Stimulated activated CD4-positive, alpha-beta T cell treated with anti-CD3 and anti-CD28 coated beads, Interleukin-1b, Interleukin-23, amount 100 ng/mL, for 48 hours (primary cell): ENCODE measurements around the gene ZBTB11.
A peak's percentile ranks its signal among the peaks of the same experiment; 100 is the strongest.
"Not testable (repeated sequence)": the region's sequence is repeated elsewhere in the genome, so short reads cannot be mapped to it uniquely, and the experiment has no call there.

Experiments used
- DNase-seq: peaks from one replicate; pipeline ENCODE4 v3.0.0-alpha.2; 2020

The ZBTB11 gene

DNA sequence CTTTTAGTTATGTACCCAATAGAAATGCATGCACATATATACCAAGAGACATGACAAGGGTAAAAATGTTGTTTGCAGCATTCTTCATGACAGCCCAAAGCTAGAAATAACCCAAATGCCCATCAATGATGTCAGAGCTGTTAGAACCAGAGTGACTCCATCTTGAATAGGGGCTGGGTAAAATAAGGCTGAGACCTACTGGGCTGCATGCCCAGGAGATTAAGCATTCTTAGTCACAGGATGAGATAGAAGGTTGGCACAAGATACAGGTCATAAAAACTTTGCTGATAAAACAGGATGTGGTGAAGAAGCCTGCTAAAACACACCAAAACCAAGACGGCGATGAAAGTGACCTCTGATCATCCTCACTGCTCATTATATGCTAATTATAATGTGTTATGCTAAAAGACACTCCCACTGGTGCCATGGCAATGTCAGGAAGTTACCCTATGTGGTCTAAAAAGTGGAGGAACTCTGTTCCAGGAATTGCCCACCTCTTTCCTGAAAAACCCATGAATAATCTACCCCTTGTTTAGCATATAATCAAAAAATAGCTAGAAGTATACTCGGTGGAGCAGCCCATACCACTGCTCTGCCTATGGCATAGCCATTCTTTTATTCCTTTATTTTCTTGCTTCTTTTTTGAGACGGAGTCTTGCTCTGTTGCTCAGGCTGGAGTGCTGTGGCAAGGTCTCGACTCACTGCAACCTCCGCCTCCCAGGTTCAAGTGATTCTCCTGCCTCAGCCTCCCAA lies 32.9 kb downstream of the ZBTB11 start:
- peak; percentile 53 for DNase-seq

DNA sequence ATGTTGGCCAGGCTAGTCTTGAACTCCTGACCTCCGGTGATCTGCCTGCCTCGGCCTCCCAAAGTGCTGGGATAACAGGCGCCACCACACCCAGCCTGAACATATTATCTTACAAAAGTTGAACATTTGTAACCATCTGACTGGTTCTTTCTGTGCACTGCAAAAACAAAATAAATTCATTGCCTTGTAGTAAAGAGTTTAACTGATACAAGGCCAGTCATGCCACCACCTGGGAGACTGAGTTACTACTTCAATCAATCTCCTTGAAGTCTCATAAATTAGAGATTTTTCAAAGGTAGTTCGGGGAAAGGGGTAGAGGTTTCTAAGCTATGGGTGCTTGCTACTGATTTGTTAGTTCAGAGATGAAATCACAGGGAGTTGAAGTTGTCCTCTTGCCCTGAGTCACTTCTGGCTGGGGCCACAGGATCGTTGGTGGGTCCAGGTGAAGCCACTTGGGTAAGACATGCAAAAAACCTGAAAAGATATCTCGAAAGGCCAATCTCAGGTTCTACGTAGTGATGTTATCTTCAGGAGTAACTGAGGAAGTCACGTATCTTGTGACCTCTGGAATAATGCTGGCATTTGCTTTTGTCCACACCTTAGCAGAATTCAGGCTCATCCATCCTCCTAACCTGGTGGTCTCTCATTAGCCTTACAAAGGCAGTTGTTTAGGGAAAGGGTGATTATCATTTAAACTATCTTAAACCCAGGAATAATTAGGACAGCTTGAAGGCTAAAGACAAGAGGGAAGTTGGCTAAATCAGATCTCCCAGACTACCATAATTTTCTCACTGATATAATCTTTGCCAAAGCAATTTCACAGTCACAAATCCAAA lies 33.7 kb downstream of the ZBTB11 start:
- no peak for DNase-seq

DNA sequence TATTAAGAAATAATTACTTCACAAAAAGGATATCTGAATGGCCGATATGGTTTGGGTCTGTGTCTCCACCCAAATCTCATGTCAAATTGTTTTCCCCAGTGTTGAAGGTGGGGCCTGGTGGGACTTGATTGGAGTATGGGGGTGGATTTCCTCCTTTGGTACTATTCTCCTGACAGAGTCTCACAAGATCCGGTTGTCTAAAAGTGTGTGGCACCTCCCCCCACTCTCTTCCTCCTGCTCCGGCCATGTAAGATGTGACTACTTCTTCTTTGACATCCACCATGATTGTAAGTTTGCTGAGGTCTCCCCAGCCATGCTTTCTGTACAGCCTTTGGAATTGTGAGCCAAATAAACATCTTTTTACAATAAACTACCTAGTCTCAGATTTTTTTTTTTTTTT lies 34.5 kb downstream of the ZBTB11 start:
- no peak for DNase-seq

DNA sequence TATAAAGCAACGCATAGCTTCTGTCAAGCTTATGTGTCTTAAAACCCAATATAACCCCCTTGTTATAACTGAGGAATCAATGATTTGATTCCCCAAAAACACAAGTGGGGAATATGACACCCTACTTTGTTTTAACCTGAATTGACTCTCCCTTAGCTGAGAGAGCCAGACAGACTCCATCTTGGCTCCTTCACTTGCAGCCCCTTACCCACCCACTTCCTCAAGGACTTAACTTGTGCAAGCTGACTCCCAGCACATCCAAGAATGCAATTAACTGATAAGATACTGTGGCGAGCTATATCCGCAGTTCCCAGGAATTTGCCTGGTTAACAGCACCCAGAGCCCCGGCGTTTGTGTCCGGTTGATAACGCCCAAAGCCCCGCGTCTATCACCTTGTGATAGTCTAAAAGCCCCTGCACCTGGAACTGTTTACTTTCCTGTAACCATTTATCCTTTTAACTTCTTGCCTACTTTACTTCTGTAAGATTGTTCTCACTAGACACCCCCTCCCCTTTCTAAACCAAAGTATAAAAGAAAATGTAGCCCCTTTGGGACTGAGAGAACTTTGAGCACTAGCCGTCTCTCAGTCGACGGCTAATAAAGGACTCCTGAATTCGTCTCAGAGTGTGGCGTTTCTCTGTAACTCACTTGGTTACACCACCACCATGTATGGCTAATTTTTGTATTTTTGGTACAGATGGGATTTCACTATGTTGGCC lies 35.4 kb downstream of the ZBTB11 start:
- not testable (repeated sequence) for DNase-seq

DNA sequence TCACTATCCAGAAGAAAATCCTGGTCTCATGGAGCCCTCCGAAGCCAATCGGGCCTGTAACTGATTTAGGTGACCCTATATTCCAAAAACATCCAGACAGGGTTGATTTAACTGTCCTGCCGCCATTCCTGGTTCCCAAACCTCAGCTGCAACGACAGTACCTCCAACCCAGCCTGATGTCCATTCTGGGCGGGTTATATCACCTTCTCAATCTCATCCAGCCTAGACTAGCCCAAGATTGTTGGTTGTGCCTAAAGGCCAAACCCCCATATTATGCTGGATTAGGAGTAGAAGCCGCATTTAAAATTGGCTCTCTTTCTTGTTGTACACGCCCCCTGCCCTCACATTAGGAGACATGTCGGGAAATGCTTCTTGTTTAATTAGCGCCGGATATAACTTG lies 36.7 kb downstream of the ZBTB11 start:
- DNase-seq: no peak

DNA sequence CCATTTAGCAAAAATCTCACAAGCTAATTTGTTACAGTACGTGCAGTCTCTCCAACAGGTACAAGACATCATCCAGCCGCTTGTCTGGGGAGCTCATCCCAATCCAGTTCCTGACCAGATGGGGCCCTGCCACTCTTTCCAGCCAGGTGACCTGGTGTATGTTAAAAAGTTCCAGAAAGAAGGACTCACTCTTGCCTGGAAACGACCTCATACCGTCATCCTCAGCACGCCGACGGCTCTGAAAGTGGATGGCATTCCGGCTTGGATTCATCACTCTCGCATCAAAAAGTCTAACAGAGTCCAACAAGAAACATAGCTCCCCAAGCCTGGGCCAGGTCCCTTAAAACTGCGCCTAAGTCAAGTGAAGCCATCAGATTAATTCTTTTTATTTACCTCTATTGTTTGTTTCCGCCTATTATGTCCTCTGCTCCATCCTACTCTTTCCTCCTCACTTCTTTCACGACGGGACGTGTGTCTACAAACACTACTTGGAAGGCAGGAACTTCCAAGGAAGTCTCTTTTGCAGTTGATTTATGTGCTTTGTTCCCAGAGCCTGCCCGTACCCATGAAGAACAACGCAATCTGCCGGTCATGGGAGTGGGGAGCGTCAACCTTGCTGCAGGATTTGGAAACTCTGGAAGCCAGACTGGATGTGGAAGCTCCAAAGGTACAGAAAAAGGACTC lies 37.5 kb downstream of the ZBTB11 start:
- DNase-seq: no peak

DNA sequence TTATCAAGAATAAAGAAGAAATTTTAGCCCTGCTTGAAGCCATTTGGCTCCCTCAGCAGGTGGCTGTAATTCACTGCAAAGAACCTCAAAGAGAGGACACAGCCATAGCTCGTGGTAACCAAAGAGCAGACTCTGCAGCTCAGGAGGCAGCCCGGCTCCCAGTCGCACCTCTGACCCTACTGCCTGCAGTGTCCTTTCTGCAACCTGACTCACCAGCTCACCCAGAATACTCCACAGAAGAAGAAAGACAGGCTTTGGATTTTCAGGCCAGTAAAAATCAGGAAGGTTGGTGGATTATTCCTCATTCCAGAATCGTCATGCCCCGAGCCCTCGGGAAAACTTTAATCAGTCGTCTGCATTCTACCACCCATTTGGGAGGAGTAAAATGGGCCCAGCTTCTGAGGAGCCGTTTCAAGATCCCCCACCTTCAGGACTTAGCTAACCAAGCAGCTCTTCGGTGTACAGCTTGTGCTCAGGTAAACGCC lies 38.6 kb downstream of the ZBTB11 start:
- no peak for DNase-seq

DNA sequence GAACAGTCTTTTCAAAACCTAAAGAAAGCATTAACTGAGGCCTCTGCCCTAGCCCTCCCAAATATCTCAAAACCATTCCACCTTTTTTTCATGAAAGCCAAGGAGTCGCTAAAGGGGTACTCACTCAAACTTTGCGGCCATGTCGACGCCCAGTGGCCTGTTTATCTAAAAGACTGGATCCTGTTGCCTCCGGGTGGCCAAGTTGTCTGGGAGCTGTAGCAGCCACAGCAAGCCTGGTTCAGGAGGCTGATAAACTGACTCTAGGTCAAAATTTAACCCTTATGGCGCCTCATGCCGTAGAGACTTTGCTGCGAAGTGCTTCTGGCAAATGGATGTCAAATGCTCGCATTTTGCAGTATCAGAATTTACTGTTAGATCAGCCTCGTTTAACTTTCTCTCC lies 39.5 kb downstream of the ZBTB11 start:
- no peak for DNase-seq

DNA sequence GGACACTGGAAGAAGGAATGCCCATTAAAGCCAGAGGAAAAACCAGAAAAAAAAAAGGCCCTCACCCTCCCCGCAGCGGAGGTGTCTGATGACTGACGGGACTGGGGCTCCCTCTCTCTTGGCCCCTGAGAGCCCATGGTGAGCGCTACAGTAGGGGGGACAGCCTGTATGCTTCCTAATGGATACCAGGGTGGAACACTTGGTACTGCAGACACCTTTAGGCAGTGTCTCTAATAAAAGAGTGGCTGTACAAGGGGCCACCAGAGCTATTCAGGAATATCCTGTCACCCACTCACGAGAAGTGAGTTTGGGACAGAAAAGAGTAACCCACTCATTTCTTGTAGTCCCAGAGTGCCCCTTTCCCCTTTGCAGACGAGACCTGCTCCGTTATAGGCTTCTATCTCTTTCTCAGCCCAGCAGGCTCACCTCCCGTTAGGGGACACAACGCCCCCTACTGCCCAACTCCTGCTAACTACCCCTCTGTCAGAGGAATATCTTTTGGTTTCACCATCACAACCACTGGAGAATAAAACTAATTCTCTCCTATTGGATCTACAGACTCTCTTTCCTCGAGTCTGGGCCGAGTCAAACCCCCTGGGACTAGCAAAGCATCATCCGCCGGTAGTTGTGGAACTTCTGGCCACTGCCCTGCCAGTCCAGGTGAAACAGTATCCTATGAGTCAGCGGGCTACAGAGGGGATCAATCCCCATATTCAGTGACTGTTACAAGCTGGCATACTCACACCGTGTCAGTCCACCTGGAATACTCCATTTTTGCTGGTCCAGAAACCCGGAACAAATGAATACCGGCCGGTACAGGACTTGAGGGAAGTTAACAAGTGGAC lies 40.8 kb downstream of the ZBTB11 start:
- peak; percentile 77 for DNase-seq

DNA sequence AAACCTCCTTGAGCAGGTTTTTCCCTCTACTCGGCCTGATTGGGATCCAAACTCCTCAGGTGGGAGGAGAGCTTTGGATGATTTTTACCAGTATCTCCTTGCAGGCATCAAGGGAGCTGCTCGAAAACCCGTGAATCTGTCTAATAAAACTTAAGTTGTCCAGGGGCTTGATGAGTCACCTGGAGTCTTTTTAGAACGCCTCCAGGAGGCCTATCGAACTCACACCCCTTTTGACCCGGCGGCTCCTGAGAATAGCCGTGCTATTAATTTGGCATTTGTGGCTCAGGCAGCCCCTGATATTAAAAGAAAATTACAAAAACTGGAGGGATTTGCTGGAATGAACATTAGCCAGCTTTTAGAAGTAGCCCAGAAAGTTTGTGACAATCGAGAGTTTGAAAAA lies 41.6 kb downstream of the ZBTB11 start:
- no peak for DNase-seq

DNA sequence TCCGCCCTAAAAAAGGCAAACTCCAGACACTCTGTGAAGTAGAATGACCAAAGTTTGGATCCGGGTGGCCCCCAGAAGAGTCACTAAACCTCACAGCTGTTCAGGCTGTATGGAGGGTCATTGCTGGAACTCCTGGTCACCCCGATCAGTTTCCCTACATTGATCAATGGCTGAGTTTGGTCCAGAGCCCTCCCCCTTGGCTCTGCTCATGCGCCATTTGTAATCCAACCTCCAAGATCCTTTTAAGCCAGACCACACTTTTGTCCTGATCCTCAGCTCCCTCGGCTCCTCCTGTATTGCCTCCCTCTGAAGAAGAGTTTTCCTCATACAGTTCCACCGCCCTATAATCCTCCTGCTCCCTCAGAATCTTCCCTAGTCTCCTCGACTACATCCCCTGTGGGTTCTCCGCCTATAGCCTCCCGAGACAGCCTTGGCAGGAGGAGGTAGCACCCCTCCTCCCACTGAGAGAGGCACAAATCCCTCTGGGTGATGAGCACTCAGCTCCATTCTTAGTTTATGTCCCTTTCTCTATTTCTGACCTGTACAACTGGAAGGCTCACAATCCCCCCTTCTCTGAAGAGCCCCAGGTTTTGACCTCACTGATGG lies 42.2 kb downstream of the ZBTB11 start:
- DNase-seq: no peak

DNA sequence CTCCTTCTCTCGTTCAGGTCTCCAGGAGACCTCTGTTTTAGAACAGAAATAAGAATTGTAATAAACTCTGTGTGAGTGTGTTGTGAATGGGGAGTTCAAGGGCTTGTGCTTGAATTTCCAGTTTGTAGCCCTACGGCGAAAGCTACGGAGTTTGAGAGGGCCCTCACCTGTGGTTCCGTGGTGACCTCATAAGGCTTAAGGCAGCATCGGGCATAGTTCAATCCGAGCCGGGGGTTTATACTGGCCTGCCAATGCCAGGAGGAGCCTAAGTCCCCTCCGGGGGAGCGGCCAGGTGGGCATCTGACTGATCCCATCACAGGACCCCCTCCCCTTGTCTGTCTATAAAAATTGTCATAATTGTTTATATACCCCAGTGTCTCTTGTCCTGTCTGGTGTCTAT lies 43.7 kb downstream of the ZBTB11 start:
- DNase-seq: no peak

DNA sequence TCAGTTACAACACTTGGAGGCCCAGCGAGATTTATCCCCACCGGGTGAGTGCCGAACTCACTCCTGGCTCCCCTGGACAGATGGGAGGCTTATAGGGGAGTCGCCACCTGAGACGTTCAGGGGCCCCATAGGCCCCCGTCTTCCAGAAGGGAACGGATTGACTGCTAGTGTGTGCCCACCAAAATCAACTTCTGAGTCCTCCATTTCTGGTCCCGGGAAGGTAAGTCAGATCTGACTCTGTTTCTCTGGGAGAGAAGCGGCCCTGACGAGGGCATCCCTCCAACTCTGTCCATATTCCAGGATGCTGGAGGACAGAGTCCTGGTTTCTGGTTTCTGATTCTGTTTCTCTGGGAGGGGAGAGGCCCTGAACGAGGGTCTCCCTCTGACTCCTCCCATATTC lies 44.3 kb downstream of the ZBTB11 start:
- no peak for DNase-seq

DNA sequence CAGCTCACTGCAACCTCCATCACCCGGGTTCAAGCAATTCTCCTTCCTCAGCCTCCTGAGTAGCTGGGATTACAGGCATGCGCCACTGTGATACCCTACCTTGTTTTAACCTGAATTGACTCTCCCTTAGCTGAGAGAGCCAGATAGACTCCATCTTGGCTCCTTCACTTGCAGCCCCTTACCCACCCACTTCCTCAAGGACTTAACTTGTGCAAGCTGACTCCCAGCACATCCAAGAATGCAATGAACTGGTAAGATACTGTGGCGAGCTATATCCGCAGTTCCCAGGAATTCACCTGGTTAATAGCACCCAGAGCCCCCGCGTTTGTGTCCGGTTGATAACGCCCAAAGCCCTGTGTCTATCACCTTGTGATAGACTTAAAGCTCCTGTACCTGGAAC lies 45.0 kb downstream of the ZBTB11 start:
- not testable (repeated sequence) for DNase-seq

DNA sequence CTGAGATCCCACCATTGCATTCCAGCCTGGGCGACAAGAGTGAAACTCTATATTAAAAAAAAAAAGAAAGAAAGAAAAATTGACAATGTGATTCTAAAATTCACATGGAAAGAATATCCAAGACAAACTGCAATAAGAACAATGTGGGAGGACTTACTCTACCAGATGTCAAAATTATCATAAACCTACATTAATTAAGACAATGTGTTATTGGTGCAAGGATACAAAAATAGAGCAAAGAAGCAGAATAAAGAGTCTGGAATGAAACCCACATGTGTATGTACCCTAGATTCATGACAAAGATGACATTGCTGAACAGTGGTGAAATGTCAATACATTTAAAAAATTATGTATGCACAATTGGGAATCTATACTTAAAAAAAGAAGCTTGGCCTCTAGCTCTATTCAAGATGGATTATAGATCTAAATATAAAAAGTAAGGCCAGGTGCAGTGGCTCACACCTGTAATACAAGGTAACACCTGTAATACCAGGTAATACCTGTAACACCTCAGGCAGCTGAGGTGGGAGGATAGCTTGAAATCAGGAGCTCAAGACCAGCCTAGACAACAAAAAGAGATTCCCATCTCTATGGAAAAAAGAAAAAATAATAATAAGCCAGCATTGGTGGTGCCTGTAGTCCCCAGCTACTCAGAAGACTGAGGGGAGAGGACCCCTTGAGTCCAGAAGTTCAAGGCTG lies 45.7 kb downstream of the ZBTB11 start:
- DNase-seq: no peak

DNA sequence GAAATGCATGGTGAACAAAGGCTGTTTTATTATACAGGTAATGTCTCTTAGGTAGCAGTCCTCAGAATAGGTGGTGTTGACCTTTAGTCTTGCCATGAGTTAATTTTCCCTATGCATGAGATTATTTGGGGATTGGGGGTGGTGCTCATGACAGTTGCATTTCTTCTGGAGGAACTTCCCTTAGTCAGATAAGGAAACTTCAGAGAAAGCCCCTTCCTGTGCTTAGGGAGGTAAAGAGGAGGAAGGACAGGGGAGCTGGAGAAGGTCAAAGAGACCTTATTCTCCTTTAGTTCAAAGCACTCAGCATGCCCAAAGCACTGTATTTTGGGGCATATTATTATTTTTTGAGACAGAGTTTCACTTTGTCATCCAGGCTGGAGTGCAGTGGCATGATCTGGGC lies 47.7 kb downstream of the ZBTB11 start:
- no peak for DNase-seq

DNA sequence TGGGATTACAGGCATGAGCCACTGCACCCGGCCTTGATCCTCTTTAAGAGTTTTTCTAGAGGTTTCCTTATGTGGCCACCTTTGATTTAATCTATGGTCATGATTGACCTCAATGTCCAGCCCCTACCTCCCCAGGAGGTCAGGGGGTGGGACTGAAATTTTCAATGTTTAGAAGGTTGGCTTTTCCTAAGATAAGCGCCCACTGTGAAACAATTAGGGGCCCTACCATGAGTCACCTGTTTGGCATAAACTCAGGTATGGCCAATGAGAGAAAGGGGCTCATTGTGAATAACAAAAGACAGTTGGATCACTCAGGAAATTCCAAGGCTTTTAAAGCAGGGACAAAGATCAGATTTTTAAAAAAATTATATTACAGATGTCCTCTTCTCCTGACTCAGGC lies 51.1 kb downstream of the ZBTB11 start:
- DNase-seq: no peak

DNA sequence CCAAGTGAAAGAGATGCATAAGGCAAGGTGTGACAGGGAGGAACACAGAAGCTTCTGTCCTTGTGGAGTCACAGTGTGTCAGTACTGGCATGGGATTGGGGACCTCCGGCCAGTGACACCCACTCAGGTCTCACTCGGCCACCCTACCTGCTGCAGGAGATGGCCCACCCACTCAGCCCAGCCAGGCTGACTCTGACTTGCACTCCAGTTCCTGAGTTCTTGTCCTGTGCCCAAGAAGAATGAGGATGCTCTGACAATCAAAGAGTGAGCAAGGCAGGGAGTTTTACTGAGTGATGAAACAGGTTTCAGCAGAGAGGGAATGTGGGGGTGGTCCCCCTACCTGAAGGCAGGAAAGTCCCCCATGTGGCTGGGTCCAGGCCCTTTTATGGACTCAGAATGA lies 52.1 kb downstream of the ZBTB11 start:
- no peak for DNase-seq

DNA sequence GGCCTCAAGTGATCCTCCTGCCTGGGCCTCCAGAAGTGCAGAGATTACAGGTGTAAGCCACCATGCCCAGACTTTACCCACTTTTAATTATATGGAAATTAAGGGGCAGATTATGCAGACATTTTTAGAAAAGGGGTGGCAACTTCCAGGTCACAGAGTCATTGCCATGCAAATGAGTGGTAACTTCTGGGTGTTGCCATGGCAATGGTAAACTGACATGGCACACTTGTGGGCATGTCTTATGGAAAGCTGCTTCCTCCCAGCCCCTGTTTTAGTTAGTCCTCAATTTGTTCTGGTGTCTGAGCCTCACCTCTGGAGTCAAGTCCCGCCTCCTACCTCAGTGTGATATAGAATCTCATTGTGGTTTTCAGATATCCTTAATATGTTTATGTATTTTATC lies 53.3 kb downstream of the ZBTB11 start:
- no peak for DNase-seq

DNA sequence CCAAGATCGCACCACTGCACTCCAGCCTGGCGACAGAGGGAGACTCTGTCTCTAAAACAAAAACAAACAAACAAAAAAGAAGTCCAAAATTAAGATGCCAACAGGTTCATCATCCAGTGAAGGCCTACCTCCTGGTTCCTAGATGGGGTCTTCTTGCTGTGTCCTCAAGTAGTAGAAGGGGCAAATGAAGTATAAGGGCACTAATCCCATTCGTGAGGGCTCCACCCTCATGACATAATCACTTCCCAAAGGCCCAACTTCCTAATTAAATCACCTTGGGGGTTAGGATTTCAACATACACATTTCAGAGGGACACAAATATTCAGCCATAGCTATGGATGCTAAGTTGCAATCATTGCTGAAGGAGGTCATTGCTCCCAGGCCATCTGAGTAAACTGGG lies 57.2 kb downstream of the ZBTB11 start:
- DNase-seq: no peak

DNA sequence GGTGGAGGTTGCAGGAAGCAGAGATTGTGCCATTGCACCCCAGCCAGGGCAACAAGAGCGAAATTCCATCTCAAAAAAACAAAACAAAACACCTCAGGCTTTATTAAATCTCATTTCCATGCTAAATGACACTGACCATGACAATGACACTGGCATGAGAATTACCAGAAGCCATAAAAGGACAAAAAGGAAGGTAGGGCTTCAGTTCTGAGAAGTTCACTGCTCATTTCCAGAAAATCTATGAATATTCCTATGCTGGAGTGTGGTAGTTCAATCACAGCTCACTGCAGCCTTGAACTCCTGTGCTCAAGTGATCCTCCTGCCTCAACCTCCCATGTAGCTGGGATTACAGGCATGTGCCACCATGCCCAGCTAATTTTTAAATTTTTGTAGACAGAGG lies 58.2 kb downstream of the ZBTB11 start:
- DNase-seq: no peak
